Epithelial cell of prostate (primary cell): ENCODE measurements around the gene LDLRAD4.
"Not testable (repeated sequence)": the region's sequence is repeated elsewhere in the genome, so short reads cannot be mapped to it uniquely, and the experiment has no call there.

Experiments used
- DNase-seq: peaks from one replicate; pipeline ENCODE4 v3.0.0-alpha.2; 2011; ENCODE audit warnings: low read depth, low spot score
- H3K27ac ChIP-seq: fragments of 450-650 bp; 2 replicates; pipeline ENCODE4 v1.5.1; 2017; ENCODE audit warnings: mild to moderate bottlenecking

Gene LDLRAD4

DNA sequence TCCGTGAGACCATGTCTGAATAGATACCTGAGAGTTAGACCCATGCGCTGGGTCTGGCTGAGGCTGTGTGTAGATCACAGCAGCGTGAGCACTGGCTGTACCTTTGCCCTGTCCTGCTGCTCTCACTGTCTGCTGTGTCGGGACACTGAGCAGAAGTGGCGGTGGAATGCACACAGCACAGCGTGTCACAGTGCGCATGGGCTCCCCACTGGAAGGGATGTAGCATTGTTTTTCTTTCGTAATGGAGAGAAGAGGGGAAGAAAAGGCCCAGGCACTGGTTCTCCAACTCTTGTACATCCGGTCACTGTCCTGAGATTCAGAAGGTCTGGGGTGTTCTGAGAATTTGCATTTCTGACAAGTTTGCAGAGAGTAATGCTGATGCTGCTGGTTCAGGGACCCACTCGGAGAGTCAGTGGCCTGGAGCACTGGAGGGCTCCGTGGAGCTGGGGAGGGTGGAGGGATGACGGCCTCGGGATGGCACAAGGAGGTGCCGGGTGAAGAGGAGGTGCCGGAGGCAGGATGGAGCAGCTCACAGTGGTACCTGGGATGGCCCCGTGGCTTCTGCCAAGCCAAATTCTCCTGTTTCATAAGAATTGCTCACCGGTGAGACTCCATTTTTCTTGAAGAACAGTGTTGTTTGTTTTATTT is 252.8 kb downstream of the LDLRAD4 start:
- H3K27ac ChIP-seq: no peak overlapping the region
- DNase-seq: no peak

DNA sequence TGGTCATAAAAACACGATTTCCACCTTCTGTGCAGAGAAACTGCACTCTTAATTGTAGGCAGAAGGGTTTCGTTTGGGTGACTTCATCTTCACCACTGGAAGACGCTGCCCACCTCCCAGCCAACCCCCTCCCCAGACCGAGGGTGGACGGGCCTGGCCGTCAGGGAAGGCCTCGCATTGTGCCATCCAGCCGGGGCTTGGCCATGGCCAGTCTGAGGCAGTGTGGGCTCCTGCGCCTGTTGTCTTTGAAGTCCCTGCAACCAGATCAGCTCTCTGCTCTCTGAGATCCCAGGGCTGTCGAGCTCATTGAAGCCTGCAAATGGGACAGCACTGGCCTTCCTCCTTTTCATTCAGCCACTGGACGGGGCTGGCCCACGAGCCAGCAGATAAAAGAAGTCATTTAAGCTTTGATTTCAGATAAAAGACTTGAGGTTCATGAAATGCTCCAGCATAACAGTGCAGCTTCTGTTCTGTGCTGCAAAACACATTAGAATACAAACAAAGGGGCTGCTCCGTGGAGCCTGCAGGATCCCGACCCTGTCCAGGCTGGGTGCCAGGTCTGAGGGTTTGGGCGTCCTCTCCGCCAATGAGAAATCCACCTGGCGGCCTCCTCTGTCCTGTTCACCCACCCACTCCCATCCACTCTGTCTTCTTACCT is 253.5 kb downstream of the LDLRAD4 start:
- no peak for DNase-seq
- H3K27ac ChIP-seq: no peak overlapping the region

DNA sequence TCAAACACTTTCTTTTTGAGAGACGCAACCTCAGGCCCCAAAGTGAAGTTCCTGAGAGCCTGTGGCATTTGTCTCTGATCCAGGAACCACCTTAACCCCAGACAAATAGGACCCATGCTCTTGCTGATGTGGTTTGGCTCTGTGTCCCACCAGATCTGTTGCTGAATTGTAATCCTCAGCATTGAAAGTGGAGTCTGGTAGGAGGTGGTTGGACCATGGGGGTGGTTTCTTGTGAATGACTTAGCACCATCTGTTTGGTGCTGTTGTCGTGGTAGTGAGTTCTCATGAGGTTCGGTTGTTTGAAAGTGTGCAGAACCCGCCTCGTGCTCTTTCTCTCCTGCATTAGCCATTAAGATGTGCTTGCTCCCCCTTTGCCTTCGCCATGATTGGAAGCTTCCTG is 255.2 kb downstream of the LDLRAD4 start:
- H3K27ac ChIP-seq: no peak overlapping the region
- DNase-seq: no peak

DNA sequence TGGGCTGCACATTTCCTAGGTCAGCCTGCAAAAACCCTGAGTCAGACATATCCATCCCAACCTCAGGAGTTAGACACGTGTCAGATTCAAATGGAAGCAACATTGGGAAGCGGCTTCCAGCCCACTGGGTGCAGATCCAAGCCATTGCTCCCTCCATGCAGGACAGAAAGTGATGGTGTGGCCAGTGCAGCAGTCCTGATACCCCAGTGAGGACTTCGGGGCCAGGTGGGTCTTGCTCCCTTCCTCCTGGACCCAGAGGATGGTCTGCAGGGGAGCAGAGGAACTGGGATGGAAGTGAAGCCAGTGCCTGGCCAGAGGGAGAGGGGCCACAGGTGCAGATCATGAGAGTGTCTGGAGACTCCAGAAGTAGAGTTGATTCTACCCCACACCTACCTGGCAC is 255.8 kb downstream of the LDLRAD4 start:
- H3K27ac ChIP-seq: no peak overlapping the region
- DNase-seq: no peak

DNA sequence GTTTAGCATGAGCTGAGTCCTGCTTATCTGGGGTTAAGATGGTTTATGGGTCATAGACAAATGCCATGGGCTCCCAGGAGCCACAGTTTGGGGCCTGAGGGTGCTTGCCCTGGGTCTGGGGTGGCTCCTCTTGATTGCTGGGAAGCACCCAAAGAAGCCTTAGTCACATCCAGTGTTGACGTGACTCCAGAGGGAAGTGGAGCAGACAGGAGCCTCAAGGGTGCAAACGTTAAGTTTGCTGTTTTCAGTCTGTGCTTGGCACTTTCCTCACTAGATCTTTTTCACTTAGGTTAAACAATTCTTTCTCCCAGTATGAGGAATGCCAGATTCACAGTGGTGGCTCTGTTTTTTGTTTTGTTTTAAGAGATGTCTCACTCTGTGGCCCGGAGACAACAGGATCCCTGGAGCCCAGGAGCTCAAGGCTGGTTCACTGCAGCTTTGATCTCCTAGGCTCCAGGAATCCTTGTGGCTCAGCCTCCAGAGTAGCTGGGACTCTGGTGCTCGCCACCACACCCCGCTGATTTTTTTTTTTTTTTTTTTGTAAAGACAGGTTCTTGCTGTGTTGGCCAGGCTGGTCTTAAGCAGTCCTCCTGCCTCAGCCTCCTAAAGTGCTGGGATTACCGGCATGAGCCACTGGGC is 256.5 kb downstream of the LDLRAD4 start:
- H3K27ac ChIP-seq: no peak overlapping the region
- no peak for DNase-seq

DNA sequence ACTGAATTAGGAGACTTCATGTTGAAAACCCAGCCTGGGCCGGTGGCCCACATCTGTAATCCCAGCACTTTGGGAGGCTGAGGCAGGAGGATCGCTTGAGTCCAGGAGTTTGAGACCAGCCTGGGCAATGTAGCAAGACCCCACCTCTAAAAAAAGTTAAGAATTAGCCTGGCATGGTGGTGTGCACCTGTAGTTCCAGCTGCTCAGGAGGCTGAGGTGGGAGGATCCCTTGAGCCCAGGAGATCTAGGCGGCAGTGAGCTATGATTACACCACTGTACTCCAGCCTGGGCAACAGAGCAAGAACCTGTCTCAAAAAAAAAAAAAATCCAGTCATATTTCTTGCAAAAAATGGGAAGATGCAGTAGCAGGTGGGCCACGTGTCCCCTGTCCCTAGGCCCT is 257.8 kb downstream of the LDLRAD4 start:
- not testable (repeated sequence) for H3K27ac ChIP-seq, DNase-seq

DNA sequence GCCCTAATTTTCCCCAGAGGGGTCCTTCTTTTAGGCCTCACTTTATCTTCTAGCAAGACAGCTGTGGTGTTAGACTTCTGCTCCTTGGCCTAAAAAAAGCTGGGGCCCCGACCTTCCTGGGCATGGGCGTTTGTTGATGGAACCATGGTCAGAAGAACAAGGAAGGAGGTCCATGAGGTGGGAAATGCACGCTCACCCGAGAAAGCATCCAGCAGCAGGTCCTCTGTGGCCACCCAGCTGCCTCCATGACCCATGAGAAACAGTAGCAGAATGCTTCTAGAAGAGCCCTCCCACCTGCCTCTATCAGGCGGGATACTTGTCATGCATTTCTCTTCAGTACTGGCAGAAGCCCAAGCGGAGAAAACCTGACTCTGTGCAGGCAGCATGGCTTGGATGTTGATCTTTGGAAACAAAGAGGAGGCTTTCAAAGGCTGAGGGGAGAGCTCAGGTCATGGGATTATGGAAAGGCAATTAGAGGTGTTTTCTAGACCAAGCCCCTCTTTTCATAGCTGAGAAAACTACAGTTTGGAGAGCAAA is 258.7 kb downstream of the LDLRAD4 start:
- no peak overlapping the region for H3K27ac ChIP-seq
- no peak for DNase-seq

DNA sequence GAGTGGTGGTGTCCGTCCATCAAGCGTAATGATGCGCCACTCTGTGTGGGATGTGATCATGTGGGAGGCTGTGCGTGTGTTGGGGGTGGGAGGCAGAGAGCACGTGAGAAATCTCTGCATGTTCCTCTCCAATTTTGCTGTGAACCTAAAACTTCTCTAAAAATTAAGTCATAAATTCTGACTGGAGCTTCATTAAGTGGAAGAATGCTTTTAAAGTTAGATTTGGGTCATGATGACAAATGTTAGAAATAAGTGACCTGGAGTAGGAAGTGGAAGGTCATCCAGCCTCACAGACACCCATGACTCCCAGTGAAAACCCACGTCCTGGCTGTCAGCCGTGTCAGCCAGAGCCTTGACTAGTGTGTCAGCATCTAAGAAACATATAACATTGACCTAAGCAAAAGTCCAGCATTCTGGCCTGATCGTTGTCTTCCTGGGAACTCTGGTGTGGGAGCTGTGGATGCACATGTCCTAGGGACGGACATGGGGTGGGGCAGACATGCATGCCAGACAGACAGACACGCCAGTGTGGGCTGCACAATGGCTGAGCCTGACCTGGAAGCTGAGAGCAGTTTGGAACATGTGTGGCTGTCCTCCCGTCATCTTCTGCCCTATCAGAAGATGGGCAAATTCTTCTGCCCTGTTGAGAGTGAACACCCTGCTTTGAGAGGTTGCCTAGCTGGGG is 262.2 kb downstream of the LDLRAD4 start:
- H3K27ac ChIP-seq: no peak overlapping the region
- no peak for DNase-seq

DNA sequence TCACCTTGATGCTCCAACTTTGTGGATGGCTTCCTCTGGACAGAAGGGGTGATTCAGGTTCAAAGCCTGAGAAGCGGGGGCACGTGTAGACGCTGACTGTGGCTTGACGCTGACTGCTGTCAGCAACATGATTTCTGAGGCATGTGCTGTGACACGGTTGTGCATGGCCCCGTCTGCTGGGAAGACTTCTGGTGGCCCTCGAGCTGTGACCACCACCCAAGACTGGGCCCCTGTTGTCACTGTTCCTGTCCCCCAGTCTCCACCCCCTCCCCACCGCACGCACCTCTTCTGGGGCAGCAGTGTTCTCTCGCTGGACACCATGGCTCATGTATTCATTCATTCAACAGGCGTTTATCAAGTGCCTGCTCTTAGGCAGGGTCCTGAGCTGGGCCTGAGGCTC is 262.8 kb downstream of the LDLRAD4 start:
- no peak overlapping the region for H3K27ac ChIP-seq

DNA sequence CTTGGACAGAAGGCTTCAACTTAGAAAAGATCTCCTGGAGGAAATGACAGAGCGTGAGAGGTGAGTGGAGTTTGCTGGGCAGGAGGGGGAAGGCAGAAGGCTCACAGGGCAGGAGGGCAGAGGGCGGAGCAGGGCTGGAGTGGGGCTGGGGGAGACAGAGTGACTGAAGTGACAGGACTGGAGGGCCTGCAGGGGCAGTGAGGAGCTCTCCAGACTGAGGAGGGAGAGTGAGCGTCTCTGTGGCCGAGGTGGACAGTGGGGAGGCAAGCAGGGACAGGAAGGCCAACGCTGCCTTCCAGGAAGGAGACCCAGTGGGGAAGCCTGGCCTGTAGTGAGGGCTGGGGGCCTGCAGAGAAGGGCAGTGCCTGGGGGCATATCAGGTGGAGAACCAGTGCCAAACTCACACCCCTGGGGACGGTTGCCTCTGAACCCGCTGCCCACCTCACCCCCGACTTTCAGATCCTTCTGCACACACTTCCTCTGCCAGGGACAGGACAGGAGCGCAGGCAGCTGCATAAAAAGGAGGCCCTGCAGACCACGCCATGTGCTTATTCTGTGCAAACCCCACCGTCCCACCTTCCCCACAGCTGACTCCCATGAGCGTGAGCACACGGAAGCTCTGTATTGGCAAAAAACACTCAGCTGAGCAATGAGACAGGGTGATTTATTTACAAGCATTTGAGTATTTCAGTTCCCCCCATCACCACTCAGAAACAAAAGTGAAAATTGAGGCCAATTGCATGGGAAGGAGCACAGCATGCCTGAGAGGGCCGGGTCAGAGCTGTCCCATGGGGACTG is 263.5 kb downstream of the LDLRAD4 start:
- no peak overlapping the region for H3K27ac ChIP-seq
- no peak for DNase-seq

More for the DNA sequence above, 262.8 kb downstream of the LDLRAD4 start:
- no peak for DNase-seq

DNA sequence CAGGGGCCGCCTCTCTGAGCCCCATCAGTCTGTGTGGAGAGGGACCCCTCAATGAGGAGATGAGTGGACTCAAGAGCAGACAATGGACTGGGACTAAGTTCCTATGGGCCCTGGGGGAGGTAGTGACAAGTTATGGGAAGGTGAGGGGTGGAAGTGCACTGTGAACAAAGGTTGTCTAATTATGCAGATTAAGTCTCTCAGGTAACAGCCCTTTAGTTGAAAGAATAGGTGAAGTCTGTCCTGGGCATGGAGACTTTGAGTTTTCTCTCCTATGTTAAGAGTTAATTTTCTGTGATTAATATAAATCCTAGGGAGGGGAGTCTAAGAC is 264.0 kb downstream of the LDLRAD4 start:
- DNase-seq: no peak
- H3K27ac ChIP-seq: no peak overlapping the region

DNA sequence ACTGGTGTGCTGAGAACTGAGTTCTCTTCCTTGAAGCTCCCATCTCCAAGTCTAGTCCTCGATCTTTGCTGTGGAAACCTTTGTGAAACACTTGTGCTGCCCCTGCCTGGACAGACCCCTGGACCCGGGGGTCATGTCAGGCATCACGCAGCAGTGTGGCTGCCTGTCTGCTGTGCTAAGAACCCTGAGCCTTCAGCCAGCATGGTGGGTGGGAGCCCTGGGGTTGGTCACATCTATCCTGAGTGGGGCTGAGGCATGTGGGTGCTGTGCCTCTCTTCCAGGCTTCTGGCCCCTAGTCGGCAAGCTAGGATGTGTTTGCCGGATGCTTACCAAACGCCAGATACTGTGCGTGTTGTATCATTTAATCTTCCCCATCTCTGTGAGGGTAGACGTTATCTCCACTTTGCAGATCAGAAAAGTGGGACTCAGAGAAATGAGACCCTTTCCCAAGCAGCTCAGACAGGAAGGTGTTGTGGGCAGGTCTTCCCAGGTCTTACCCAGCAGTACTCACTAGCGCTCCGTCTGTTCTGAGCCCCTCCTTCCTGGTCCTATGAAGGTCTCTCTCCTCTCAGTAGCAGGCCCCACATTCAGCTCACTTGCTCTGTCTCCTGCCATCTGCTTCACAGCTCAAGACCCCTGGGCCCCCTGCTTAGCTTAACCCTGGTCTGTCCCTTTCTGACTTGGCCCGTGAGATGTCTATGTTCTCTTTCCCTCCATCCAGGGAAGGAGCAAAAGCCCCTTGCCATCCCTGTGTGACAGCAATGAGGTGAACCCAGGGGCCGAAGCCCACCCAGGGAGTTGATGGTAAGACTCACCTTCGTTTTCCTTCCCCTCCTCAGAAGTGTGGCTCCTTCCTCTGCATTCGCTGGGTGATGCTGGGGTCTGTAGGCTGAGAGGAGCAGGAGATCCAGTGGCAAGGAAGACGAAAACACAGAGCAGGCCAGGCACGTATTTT is 265.0 kb downstream of the LDLRAD4 start:
- DNase-seq: no peak
- H3K27ac ChIP-seq: no peak overlapping the region

DNA sequence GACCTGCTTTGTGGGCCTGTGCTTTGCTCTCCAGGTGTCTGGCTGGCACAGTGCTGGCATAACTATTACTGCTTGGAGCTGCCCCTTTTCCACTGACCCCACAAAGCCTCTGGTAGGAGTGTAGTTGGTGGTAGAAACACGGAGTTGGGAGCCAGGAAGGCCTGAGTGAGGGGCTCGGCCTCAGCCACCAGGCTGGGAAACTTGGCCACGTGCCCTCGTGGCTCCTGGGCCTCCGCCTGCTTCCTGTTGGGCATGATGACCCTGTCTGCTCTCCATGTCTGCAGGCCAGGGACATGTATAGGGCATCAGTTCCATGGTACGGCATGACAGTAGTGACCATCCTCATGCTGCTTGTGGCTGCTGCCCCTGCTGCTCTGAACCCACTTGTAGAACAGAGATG is 266.6 kb downstream of the LDLRAD4 start:
- H3K27ac ChIP-seq: no peak overlapping the region
- DNase-seq: no peak

DNA sequence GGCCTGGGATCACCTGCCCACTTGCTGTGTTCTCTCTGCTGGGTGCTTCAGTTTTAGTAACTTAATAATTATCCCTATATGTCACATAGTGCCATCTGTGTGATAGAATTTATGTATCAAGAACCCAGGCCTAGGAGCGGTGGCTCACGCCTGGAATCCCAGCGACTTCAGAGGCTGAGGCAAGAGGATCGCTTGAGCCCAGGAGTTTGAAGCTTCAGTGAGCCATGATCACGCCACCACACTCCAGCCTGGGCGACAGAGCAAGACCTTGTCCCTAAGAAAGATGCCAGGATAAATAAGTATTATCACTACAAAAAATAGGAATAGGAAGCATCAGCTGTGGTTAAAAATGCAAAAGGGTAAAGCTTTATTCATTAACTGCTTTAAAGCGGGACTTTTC is 267.0 kb downstream of the LDLRAD4 start:
- H3K27ac ChIP-seq: no peak overlapping the region
- DNase-seq: no peak

DNA sequence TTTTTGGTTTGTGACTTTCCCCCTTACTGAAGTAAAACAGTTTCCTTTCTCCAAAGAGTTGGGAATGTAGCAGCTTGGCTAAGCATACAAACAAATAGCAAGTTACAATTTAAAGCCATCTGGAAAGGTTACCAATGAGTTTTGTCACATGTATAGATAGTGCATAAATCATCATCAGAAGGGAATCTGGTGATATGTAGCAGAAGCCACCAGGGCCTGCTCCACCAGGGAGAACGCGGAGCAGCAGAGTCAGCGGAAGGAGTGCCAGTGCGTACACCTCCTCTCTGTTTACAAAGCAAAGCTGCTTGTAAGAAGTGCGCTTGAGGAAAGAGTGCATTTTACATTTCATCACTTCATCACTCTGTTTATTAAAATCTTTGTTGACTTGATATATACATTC is 267.7 kb downstream of the LDLRAD4 start:
- DNase-seq: no peak
- H3K27ac ChIP-seq: no peak overlapping the region

DNA sequence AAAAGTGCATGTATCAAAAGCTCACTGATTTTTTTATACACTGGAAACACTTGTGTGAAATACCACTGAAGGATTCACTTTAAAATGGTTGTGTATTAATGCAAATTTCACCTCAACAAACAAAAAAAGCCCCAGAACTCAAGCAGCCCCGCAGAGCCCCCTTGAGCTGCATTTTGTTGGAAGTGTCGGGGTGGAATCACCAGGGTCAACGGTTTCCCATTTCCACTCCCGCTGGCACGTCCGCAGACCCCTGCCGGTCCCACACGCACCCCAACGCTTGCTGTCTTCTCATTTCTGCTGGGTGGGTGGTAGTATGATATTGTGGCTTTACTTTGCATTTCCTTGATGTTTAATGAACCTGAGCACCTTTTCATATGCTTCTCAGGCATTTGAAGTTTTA is 268.1 kb downstream of the LDLRAD4 start:
- DNase-seq: no peak
- no peak overlapping the region for H3K27ac ChIP-seq

DNA sequence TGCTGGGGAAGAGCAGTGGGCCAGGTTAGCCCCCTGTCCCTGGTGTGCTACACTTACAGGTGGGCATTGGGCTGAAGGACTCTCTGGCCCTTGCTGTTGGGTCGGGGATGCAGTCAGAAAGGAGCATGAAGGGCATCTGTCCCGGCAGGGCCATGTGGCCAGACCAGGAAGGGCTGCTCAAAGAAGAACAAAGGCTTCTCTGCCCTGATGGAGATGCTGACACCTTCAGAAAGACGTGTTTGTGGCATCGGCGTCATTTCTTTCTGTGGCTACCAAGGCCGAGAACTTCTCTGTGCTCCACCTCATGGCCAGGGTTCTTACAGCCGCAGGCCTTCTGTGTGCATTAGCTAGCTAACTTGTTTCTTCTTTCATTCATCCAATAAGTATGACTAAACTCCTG is 268.7 kb downstream of the LDLRAD4 start:
- DNase-seq: no peak
- no peak overlapping the region for H3K27ac ChIP-seq

DNA sequence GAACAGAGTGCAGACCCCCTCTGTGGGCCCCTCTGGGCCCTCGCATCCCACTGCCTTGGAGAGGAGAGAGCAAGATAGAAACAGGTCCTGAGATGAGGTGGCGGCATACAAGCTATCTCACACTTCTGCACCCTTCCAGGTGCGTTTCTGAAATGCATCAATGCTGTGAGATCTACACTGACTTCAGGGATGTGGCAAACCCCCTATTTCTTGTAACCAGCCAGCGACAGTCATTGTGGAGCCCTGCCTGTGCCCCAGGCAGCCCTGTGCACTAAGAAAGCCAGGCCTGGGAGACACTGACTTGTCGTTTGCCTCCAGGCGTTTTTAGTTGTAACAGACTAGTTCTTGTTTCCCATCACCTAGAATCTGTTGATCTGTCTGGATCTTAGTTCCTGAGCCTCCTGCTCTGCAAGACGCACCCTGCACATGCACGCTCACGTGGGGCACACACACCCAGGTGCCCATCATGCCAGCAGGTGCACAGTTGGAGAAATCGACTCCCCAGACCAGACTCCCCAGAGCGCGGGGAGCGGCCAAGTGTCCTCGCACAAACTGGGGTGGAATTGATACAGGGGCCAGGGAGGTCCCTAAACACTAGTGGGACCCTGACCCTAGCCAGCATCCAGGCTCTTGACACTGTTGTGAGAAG is 269.8 kb downstream of the LDLRAD4 start:
- DNase-seq: no peak
- no peak overlapping the region for H3K27ac ChIP-seq

DNA sequence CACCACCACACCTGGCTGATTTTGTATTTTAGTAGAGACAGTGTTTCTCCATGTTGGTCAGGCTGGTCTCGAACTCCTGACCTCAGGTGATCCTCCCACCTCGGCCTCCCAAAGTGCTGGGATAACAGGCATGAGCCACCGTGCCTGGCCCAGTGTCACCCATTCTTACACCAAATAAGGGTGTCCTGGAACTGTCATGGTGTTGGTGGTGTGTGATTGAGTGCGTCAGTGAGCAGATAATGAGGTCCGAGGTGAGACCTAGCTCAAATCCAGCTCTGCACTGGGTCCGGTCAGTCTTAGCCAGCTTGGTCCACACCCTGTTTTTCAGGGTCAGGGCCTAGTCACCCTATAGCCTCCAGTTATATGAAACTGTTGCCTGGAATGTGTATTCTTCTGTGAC is 270.7 kb downstream of the LDLRAD4 start:
- DNase-seq, H3K27ac ChIP-seq: not testable (repeated sequence)
